PFSK-1 (cell line): Measurements from ENCODE around the gene INTS2.

ENCODE experiments used
- POLR2AphosphoS5 ChIP-seq: IDR thresholded peaks from 2 replicates; pipeline ENCODE4 v1.6.1; 2012; ENCODE audit warnings: low read depth, mild to moderate bottlenecking, control low read depth, low read length, moderate library complexity
- TAF1 ChIP-seq: IDR thresholded peaks from 2 replicates; pipeline ENCODE4 v1.6.1; 2012; ENCODE audit warnings: low read length, control low read depth, borderline replicate concordance; ENCODE audit not compliant: insufficient read depth
- TF ChIP-seq, protein P1 (sequence below), 2 experiments: IDR thresholded peaks; 2 replicates each; pipeline versions ENCODE4 v1.6.1 to v1.8.0; 2011 to 2012; ENCODE audit warnings: low read depth in 2 of 2, low read length in 2 of 2, control low read depth in 1 of 2, inconsistent platforms in 1 of 2, mild to moderate bottlenecking in 1 of 2, moderate library complexity in 1 of 2; ENCODE audit not compliant: insufficient read depth in 1 of 2

DNA sequence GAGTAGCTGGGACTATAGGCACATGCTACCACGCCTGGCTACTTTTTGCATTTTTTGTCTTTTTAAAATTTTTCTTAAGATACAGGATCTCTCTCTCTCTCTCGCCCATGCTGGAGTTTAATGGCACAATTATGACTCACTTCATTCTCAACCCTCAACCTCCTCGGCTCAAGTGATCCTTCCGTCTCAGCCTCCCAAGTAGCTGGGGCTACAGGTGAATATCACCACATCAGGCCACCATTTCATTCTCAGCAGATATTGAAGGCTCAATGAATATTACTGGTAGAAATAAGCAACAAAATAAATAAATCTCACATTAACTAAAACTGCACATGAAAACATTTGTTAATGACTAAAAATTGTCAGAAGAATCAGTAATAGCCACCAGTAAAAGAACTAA, 106.1 kb downstream of the INTS2 start:
- no peak for TF ChIP-seq POLR2AphosphoS5
- TF ChIP-seq TAF1, result no peak
- TF ChIP-seq, protein P1, sequence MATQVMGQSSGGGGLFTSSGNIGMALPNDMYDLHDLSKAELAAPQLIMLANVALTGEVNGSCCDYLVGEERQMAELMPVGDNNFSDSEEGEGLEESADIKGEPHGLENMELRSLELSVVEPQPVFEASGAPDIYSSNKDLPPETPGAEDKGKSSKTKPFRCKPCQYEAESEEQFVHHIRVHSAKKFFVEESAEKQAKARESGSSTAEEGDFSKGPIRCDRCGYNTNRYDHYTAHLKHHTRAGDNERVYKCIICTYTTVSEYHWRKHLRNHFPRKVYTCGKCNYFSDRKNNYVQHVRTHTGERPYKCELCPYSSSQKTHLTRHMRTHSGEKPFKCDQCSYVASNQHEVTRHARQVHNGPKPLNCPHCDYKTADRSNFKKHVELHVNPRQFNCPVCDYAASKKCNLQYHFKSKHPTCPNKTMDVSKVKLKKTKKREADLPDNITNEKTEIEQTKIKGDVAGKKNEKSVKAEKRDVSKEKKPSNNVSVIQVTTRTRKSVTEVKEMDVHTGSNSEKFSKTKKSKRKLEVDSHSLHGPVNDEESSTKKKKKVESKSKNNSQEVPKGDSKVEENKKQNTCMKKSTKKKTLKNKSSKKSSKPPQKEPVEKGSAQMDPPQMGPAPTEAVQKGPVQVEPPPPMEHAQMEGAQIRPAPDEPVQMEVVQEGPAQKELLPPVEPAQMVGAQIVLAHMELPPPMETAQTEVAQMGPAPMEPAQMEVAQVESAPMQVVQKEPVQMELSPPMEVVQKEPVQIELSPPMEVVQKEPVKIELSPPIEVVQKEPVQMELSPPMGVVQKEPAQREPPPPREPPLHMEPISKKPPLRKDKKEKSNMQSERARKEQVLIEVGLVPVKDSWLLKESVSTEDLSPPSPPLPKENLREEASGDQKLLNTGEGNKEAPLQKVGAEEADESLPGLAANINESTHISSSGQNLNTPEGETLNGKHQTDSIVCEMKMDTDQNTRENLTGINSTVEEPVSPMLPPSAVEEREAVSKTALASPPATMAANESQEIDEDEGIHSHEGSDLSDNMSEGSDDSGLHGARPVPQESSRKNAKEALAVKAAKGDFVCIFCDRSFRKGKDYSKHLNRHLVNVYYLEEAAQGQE (IDR thresholded peaks at IDR 0.05; ENCODE audit: insufficient read depth in 1 of 2, low read depth in 2 of 2, low read length in 2 of 2), result no peak
